ENCODE measurements around the gene GNAO1.

GRCh38 chr16:56315955-56316354, 124.7 kb downstream of the GNAO1 start:
- TF ChIP-seq CTCF (IDR thresholded peaks at IDR 0.05) = no peak
- TF ChIP-seq EZH2 (IDR thresholded peaks at IDR 0.05; ENCODE audit: borderline replicate concordance, insufficient read depth, low read depth, low read length, poor library complexity, severe bottlenecking) = no peak

All from B cell (primary cell).